ENCODE measurements around the gene EMC9.

Gene EMC9

DNA sequence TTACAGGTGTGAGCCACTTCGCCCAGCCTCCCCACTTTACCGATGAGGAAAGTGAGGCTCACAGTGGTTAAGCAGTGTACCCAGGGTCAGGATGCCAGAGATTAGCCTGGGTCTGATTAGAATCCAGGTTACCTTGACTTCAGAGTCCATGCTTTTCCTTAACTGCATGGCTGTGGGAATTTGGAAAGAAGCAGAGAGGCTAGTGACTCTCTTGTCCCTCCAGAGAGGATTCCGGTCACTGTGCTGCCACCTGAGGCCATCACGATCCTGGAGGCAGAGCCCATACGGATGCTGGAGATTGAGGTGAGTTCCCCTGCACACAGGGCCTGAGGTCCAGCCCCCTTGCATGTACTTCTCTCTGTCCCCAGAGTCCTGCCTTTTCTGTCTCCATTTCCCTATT lies 35.2 kb upstream of the EMC9 start:
- DNase-seq: no peak

DNA sequence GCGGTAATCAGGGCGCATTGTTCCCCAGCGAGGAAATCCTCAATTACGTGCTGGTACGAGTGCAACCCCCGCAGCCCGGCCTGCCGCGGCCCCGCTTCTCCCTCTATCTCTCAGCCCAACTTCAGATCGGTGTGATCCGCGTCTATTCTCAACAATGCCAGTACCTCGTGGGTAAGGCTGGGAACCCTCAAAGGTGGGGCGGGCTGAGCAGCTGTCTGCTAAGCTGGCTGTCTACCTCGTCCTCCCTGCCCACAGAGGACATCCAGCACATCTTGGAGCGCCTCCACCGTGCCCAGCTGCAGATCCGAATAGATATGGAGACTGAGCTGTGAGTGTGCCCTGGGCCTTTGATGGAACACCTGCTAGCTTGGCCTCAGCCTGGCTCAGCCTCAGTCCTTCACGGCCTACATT lies 31.5 kb upstream of the EMC9 start:
- DNase-seq: no peak

GRCh38 chr14:24172261-24172860 lies 31.0 kb upstream of the EMC9 start:
- DNase-seq: no peak

DNA sequence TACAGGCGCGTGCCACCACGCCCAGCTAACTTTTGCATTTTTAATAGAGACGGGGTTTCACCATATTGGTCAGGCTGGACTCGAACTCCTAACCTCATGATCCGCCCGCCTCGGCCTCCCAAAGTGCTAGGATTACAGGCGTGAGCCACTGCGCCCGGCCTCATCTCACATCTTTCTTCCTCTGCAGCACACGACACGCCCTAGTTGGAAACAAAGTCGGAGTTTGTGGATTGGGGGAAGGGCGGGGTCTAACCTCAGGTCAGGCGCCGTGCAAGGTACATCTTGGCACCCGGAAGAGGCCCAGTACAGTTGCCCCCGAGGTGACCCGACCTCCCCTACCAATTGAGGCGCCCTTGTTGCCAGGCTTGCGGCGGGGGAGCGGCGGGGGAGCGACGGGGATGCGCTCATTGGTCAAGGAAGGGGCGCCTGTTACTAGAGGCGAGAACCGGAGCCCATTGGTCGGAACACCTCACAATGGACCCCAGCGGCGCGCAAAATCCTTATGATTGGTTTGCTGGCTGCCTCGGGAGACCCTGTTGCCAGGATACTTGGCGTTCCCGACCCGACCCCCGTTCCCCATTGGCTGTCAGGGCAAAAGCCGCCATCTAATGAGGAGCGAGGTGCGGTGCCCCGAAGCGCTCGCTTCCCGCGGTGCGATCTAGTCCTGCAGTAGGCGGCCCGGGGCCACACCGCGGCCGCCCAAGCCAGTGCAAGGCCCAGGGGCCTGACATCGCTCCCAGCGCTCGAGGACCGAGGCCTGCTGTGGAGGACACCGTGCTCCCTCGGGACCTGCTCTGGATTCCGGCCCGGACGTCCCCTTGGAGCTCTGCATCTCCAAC lies 30.2 kb upstream of the EMC9 start, which contains the start of gene REC8:
REC8 (plus strand) TSS at position 659 of the 839 bp plus-strand sequence. CDS start 473 bp downstream, outside the sequence.
- DNase-seq: no peak

DNA sequence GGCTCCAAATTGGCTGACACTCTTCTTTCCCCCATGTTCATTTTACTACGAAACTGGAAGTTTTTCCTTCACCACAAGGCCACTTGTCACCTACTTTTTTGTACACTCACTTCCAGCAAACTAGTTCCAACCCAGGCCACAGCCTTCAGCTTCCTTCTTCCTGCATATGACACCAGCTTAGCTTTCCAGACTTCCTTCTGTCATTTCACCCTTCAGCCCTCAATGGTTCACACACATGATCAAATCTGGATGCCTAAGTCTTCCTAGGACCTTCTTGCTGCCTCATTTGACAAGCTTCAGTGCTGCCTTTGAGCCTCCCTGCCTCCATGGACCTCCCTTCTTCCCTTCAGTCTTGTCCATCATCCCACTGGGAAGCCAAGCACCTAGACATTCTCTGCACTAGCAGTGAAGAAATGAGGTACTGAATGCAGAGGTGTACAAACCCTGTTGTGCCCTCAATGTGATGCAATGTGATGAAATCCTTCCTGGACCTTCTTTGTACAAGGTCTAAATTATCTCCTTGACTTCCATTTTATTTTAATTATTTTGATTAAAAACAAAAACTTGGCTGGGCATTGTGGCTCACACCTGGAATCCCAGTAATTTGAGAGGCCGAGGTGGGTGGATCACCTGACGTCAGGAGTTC lies 26.2 kb upstream of the EMC9 start:
- DNase-seq: no peak

DNA sequence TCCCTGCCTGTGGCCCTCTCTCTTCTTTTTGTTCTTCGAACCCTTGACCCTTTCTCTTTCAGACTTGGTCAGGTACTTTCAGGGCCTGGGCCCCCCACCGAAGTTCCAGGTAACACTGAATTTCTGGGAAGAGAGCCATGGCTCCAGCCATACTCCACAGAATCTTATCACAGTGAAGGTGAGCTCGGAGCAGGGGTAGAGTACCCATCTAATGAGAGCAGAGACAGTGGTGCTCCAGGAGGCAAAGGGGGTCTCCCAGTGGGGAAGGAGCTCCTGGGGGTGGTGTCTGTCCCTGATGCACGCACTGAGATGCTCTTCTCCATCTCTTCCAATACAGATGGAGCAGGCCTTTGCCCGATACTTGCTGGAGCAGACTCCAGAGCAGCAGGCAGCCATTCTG lies 24.4 kb upstream of the EMC9 start:
- DNase-seq: no peak

DNA sequence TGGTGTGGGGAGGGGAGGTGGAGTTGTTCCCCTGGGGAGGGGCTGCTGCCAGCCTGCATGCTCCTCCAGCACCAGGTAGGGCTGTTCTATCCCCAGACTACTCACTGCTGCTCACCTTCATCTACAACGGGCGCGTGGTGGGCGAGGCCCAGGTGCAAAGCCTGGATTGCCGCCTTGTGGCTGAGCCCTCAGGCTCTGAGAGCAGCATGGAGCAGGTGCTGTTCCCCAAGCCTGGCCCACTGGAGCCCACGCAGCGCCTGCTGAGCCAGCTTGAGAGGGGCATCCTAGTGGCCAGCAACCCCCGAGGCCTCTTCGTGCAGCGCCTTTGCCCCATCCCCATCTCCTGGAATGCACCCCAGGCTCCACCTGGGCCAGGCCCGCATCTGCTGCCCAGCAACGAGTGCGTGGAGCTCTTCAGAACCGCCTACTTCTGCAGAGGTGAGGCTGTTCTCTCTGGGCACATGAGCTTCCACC lies 23.2 kb upstream of the EMC9 start:
- DNase-seq: no peak

GRCh38 chr14:24162093-24162492 lies 20.7 kb upstream of the EMC9 start:
- DNase-seq: no peak

- DNase-seq: peak; percentile 58
Measured at GRCh38 chr14:24160850-24161804, 19.7 kb upstream of the EMC9 start, which contains the start of gene IRF9. Gene IRF9 (plus strand): TSS chr14:24161265. CDS start chr14:24162145, 880 bp downstream.

DNA sequence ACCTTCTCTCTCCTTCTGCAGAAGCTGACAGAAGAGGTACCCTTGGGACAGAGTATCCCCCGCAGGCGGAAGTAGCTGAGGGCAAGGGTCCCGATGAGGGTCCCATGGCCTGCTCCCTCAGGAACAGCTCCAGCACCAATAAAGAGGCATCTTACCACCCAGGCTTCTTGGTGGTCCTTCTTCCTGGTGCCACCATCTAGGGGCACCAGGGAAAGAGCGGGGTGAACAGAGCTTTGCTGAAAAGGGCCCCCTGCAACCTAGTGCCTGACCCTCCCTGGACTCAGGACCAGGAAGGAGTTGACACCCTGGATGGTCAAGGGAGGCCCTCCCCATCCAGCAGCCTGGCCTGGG lies 19.1 kb upstream of the EMC9 start:
- DNase-seq: no peak

- no peak for DNase-seq
Measured at GRCh38 chr14:24159777-24160498, 18.5 kb upstream of the EMC9 start.

DNA sequence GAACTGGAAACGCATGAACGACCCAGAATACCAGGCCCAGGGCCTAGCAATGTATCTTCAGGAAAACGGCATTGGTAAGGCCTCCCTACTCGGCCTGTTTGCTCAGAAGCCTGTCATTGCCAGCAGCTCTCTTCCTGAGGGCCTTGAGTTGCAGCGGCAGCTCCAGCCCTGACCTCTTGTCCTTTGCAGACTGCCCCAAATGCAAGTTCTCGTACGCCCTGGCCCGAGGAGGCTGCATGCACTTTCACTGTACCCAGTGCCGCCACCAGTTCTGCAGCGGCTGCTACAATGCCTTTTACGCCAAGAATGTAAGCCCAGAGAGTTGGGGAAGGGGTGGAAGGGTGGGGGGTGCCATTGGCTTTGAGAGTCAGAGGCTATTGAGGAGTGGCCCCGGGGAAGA lies 15.9 kb upstream of the EMC9 start:
- DNase-seq: no peak

- no peak for DNase-seq
Measured at GRCh38 chr14:24156840-24157239, 15.4 kb upstream of the EMC9 start.

DNA sequence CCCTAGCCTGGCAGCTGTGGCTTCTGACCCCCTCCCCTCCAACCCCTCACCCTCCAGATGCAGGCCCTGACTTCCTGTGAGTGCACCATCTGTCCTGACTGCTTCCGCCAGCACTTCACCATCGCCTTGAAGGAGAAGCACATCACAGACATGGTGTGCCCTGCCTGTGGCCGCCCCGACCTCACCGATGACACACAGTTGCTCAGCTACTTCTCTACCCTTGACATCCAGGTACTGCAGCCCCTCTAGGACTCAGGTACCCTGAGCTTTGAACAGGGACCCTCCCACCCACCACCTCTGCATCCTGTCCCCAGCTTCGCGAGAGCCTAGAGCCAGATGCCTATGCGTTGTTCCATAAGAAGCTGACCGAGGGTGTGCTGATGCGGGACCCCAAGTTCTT lies 13.7 kb upstream of the EMC9 start:
- DNase-seq: no peak

GRCh38 chr14:24151404-24152080 lies 10.2 kb upstream of the EMC9 start:
- no peak for DNase-seq

DNA sequence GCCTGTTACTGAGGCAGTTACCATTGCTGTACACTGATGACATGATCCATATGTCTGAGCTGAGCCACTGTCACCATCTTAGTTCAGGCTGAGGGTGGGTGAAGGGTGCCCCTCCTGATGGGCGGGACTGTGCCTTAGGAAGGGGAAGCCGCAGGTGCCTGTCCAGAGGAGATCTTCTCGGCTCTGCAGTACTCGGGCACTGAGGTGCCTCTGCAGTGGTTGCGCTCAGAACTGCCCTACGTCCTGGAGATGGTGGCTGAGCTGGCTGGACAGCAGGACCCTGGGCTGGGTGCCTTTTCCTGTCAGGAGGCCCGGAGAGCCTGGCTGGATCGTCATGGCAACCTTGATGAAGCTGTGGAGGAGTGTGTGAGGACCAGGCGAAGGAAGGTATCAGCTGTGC lies 9.6 kb upstream of the EMC9 start:
- DNase-seq: no peak

GRCh38 chr14:24150567-24150966 lies 9.2 kb upstream of the EMC9 start:
- DNase-seq: no peak

GRCh38 chr14:24150061-24150460 lies 8.7 kb upstream of the EMC9 start:
- no peak for DNase-seq

DNA sequence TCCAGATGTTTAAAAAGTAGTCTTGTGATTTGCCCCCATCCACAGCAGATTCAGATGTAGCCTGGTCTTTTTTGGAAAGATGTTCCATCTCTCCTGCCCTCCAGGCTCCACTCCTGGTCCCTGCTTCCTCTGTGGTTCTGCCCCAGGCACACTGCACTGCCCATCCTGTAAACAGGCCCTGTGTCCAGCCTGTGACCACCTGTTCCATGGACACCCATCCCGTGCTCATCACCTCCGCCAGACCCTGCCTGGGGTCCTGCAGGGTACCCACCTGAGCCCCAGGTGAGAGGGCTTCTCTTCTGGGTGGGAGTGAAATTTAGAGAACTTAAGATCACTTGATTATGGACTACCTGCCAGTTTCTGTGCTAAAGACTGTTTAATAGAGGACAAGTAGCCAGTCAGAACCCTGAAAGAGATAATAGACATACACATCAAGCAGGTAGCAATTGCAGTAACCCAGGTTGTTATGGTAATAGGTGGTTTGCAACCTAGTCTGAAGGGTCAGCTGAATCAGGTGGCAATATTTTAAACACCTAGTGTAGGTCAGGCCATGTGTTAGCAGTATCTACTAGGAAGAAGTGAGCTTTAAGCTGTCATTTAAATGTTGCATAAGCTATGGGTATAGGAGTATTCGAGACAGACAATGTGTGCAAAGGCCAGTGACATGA lies 8.0 kb upstream of the EMC9 start:
- DNase-seq: no peak

DNA sequence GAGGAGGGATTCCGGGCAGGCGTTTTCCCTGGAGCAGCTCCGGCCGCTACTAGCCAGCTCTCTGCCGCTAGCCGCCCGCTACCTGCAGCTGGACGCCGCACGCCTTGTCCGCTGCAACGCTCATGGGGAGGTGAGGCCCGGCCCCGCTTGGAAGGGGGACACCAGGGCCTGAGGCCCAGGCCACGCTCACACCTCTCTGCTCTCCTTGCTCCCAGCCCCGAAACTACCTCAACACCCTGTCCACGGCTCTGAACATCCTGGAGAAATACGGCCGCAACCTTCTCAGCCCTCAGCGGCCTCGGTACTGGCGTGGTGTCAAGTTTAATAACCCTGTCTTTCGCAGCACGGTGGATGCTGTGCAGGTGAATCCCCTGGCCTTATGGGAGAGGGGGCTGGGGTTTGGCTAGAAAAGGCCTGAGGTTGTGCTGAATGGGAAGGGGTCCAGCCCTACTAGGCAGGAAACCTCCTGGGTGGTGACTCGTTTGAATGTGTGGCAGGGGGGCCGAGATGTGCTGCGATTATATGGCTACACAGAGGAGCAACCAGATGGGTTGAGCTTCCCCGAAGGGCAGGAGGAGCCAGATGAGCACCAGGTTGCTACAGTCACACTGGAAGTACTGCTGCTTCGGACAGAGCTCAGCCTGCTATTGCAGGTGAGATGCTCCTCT lies 6.5 kb upstream of the EMC9 start:
- DNase-seq: no peak

All from cortex of kidney (tissue), 1 donor.